ENCODE measurements around the gene NEDD9. TPM values are rescaled to one million over a fixed set of nuclear protein-coding genes. Genes with fewer than 3 reads are reported as not detected.
A peak's percentile ranks its signal among the peaks of the same experiment; 100 is the strongest.

Gene NEDD9
- total RNA-seq, 1 donor from 2014 or later: 23.2 TPM

DNA sequence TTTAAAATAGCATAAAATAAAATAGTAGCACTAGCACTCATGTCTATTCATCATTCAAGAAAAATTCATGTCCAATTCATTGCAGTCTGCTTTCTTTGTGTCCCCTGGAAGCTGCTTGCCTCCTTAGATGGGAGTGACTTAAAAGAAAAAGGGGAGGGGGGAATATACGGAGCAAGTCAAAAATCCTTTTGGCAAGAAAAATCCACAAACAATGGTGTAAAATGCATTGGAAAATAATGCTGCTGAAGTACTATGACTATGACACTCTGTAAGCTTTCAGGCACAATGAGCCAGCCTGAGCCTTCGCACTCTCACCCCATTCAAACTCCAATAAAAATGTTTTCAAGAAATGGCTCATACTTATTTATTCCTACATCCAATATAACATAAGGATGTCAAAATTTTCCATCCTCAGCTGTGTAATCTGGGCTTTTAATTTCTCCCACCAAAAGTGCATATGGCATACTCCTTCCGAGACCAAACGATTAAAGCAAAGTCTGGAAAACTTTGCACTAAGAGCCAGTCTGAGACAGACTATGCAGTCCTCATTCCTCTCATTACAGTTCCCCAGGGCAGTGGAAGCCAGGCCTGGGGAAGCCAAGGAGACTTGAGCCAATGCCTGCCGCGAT lies 790 bp downstream of the NEDD9 start:
- H3K27ac Mint-ChIP-seq (ENCODE audit: unreplicated experiment): peak overlapping the region; percentile 100
- peak overlapping the region; percentile 94 for H3K4me3 Mint-ChIP-seq (ENCODE audit: unreplicated experiment)
- H3K4me1 Mint-ChIP-seq (ENCODE audit: low read depth): peaks cover 62% of the 10 kb centered on the region
- TF ChIP-seq, protein P1, sequence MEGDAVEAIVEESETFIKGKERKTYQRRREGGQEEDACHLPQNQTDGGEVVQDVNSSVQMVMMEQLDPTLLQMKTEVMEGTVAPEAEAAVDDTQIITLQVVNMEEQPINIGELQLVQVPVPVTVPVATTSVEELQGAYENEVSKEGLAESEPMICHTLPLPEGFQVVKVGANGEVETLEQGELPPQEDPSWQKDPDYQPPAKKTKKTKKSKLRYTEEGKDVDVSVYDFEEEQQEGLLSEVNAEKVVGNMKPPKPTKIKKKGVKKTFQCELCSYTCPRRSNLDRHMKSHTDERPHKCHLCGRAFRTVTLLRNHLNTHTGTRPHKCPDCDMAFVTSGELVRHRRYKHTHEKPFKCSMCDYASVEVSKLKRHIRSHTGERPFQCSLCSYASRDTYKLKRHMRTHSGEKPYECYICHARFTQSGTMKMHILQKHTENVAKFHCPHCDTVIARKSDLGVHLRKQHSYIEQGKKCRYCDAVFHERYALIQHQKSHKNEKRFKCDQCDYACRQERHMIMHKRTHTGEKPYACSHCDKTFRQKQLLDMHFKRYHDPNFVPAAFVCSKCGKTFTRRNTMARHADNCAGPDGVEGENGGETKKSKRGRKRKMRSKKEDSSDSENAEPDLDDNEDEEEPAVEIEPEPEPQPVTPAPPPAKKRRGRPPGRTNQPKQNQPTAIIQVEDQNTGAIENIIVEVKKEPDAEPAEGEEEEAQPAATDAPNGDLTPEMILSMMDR (IDR thresholded peaks at IDR 0.05): no peak
- H3K27me3 Mint-ChIP-seq (ENCODE audit: low read depth): no peaks in the 10 kb centered on the region
- H3K9me3 Mint-ChIP-seq (ENCODE audit: low read depth): no peaks in the 10 kb centered on the region
- no peak for DNase-seq (ENCODE audit: low spot score)
- no peaks in the 10 kb centered on the region for H3K36me3 Mint-ChIP-seq (ENCODE audit: low read depth)

DNA sequence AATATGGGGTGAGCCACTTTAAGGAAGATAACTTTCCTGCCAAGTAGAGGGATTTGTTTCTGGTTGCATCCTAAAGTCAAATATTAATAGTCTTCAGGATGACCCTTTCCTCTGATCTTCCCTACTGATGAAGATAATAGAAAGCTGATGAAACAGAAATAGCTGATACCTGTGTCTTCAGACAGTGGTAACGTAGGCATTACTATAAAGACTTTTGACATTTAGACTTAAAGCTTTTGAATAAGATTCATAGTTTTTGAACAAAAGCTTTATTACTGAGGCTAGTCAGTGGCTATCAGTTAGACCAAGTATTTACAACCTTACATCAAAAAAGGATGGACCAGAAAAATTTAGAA lies 1.4 kb downstream of the NEDD9 start:
- Mint-ChIP-seq H3K36me3 (ENCODE audit: low read depth) (no peaks in the 10 kb centered on the region), H3K9me3 (ENCODE audit: low read depth) (no peaks in the 10 kb centered on the region), H3K27me3 (ENCODE audit: low read depth) (no peaks in the 10 kb centered on the region), H3K4me3 (ENCODE audit: unreplicated experiment) (peak overlapping the region; percentile 94), H3K4me1 (ENCODE audit: low read depth) (peaks cover 61% of the 10 kb centered on the region), H3K27ac (ENCODE audit: unreplicated experiment) (peak overlapping the region; percentile 100)
- TF ChIP-seq, protein P1 (IDR thresholded peaks at IDR 0.05): no peak
- DNase-seq (ENCODE audit: low spot score): no peak

DNA sequence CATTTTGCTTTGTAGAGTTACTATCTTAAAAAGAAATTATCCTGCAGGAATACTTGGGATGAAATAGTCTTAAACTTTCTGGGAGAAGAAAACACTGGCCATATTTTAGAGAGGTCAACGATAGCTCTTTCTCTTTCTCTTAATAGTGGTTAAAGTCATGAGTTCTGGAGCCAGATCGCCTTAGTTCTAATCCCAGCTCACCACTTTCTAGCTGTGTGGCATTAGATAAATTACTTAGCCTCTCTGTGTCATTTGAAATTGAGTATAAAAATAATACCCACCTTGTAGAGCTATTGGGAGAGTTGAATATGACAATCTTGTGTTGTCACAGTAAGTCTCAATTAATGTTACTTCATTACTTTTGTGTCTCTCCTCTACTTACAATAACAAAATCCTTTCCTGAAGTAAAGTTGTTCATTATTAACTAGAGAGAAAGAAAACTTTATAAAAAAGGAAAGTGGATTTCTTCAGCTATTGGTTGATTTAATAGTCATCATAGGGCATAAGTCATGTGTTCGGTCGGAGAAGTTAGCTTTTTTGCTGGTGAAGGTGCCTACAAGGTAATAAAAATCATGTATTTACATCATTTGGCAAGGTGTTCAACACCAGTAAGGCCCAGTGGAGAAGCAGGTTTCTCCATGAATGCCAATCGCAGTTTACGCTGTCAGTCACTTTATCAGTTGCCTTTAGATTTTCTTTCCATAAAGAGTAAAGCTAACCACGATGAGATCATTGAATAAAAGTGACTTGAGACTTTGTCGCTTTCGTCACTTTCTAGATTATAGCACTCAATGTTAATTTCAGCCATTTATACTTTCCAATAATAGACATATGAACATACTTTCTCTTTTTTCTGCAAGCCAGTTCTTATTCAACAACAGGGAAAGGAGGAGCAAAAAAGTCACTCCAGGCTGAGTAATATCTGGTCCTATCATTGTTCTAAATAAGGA lies 2.0 kb downstream of the NEDD9 start:
- Mint-ChIP-seq H3K9me3 (ENCODE audit: low read depth) (no peaks in the 10 kb centered on the region), H3K27me3 (ENCODE audit: low read depth) (no peaks in the 10 kb centered on the region), H3K27ac (ENCODE audit: unreplicated experiment) (peak overlapping the region; percentile 100), H3K36me3 (ENCODE audit: low read depth) (peaks cover 2% of the 10 kb centered on the region), H3K4me3 (ENCODE audit: unreplicated experiment) (peak overlapping the region; percentile 94), H3K4me1 (ENCODE audit: low read depth) (peaks cover 64% of the 10 kb centered on the region)
- DNase-seq (ENCODE audit: low spot score): no peak
- TF ChIP-seq, protein P1 (IDR thresholded peaks at IDR 0.05): no peak

DNA sequence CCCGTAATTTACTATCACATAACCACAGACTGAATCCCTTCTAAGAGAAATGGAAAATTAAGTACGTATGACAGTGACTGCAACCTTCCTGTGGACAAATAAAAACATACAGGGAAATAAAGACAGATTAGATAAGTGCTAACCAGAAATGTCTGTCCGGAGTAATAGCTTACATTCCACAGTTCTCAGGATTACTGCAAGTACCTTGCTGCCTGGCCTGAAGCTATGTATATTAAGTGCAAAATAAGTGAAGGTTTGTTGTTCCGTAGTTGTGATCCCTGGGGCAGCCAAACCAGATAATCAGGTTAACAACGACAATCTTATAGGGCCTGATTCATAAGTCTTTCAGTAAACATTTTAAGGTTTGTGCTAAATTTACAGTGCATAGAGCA lies 2.8 kb downstream of the NEDD9 start:
- Mint-ChIP-seq H3K4me3 (ENCODE audit: unreplicated experiment) (peak overlapping the region; percentile 94), H3K27me3 (ENCODE audit: low read depth) (no peaks in the 10 kb centered on the region), H3K36me3 (ENCODE audit: low read depth) (peaks cover 2% of the 10 kb centered on the region), H3K4me1 (ENCODE audit: low read depth) (peaks cover 71% of the 10 kb centered on the region), H3K27ac (ENCODE audit: unreplicated experiment) (peak overlapping the region; percentile 100), H3K9me3 (ENCODE audit: low read depth) (no peaks in the 10 kb centered on the region)
- TF ChIP-seq, protein P1 (IDR thresholded peaks at IDR 0.05): peak; percentile 3
- no peak for DNase-seq (ENCODE audit: low spot score)

DNA sequence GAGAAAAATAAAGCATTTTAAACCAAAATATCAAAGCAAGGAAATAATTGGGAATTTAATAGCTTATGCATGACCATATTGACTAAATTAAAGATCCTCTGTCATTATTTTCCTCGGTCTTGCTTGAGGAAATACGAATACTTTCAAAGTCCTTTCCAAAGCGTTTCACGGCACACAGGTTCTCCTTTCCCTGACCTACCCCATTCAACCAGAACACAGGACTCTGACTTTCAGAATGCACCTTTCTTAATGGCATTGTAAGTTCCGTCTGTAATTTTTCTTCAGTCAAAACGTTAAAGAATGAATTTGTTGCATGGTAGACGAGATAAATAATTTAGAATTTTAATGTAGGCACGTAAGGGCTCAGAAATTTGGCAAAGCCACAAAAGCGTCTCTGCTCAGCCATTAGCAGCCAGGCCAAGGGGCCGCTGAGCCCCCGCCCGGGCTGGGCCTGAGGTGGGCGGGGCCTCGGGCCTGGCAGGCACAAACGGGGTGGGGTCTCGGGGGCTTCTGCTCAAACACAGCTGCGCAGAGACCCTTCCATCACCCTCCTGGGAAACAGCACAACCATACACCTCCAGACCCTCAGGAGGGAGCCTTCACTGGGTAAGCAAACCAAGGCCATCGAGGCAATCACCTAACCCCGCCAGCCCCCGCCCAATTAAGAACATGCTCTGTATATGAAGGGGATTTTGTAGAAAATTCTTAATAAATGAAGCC lies 3.4 kb downstream of the NEDD9 start:
- TF ChIP-seq, protein P1 (IDR thresholded peaks at IDR 0.05): no peak
- peak overlapping the region; percentile 100 for H3K27ac Mint-ChIP-seq (ENCODE audit: unreplicated experiment)
- H3K9me3 Mint-ChIP-seq (ENCODE audit: low read depth): no peaks in the 10 kb centered on the region
- peaks cover 76% of the 10 kb centered on the region for H3K4me1 Mint-ChIP-seq (ENCODE audit: low read depth)
- peaks cover 4% of the 10 kb centered on the region for H3K36me3 Mint-ChIP-seq (ENCODE audit: low read depth)
- DNase-seq (ENCODE audit: low spot score): no peak
- H3K4me3 Mint-ChIP-seq (ENCODE audit: unreplicated experiment): peak overlapping the region; percentile 94
- H3K27me3 Mint-ChIP-seq (ENCODE audit: low read depth): no peaks in the 10 kb centered on the region

All from chondrocyte (in vitro differentiated cells).